ENCODE results near the gene MRPL53. TPM values are rescaled to one million over a fixed set of nuclear protein-coding genes. Genes with fewer than 3 reads are reported as not detected.

Gene MRPL53
- 87.5 TPM for total RNA-seq

- ATAC-seq = peak; percentile 95
These were observed at the start of gene MRPL53 for GRCh38 chr2:74472086-74472944. Gene MRPL53 (minus strand): TSS chr2:74472680. CDS start chr2:74472660, 20 bp downstream.

- ATAC-seq = no peak
These were observed 44.2 kb upstream of the MRPL53 start for GRCh38 chr2:74516650-74517049.

- ATAC-seq = peak; percentile 46
These were observed 43.6 kb upstream of the MRPL53 start for GRCh38 chr2:74515981-74516633.

GRCh38 chr2:74515271-74515980, 42.9 kb upstream of the MRPL53 start:
- ATAC-seq = peak; percentile 18

- no peak for ATAC-seq
These were observed 42.1 kb upstream of the MRPL53 start, which contains the start of gene TLX2 for GRCh38 chr2:74514368-74515270. Gene TLX2 (plus strand): TSS chr2:74514450. CDS start chr2:74514807, 357 bp downstream.

- ATAC-seq = no peak
These were observed 41.3 kb upstream of the MRPL53 start for GRCh38 chr2:74513605-74514367.

DNA sequence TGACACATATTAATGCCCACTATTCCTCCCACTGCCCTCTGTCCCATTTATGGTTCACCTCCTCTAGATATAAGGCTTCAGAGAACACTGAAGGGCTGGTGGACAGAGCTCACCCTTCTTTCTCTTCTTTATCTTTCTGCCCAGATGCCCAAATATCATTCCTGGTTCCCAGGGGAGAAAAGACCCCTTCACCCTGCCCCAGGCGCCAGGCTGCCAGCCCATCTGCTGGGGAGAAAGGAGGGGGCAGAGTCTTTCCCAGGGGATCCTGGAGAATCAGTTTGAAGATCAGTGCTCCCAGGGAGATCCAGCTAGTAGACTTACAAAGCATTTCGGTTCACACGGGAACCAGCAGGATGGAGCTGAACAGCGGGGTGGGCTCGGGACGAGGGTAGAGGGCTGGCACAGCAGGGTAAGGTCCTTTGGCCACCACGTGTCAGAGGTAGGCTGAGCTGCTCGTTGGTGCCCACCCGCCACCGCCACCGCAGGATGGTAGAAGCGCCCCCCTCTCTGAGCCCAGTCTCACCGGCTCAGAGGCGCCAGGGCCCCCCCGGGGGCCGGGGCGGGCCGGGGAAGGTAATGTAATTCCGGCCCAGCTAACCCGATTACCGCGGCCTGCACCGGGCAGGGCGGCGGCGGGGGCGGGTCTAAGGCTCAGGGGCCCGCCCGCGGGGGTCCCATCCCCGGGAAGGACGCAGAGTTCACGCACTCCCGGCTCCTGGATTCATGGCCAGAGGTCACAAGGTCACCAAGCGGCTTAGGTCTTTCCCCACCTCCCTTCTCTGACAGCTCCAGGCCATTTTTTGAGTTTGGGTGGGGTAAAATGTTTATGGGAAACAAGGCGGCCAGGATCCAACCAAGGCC, 40.5 kb upstream of the MRPL53 start:
- no peak for ATAC-seq

GRCh38 chr2:74511104-74511989, 38.9 kb upstream of the MRPL53 start:
- no peak for ATAC-seq

DNA sequence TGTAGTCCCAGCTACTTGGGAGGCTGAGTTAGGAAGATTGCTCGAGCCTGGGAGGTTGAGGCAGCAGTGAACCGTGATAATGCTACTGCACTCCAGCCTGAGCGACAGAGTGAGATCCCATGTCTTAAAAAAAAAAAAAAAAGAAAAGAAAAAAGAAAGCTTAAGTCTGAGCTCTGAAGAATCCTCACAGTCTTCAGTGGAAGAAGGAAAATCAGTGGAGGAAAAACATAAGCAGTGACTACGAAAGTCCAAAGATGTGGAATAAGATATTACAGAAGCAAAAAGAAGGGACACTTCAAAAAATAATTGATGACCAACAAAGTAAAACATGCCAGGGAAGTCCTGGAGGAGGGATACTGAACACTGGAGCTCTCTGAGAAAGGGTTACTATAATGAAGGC, 37.8 kb upstream of the MRPL53 start:
- no peak for ATAC-seq

- ATAC-seq = peak; percentile 27
These were observed 35.5 kb upstream of the MRPL53 start for GRCh38 chr2:74507926-74508520.

DNA sequence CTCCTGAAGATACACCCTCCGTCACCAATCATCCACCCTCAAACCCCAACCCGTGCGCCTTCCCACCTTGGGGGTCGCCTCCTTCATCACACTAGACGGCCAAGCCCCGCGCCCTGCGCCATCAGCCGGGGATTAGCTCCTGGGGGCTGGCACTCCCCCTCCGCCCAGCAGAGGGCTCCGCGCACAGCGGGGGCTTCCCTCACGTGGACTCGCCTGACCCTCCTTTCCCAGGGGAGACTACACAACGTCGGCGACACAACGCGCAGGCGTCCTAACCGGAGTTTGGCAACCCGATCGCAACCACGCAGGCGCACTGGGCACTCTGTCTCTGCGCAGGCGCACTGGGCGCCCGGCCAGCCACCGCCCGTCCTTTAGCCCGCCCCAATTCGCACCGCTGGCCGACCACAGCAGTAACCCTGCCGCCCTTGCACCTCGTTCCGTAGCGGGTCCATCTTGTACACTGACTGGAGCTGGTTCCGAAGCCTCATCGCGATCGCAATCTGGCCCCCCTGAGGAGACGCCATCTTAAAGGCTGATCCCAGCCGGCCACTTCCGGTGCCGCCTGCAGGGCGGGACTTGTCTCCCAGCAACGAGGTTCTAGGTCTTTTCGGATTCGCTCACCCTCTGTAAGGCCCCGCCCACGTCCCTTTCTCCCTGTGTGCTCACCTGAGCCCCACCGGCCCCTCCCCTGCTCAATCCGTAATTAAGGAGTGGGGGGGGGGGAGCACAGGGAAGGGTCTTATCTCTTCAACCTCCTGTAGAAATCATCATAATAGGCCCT, 34.9 kb upstream of the MRPL53 start, which contains the start of gene PCGF1:
TSS of gene PCGF1 (minus strand) at position 551 of the 781 bp plus-strand sequence. CDS start at position 524, 27 bp downstream.
- ATAC-seq = peak; percentile 95

GRCh38 chr2:74505448-74506246, 33.2 kb upstream of the MRPL53 start:
- ATAC-seq = no peak

DNA sequence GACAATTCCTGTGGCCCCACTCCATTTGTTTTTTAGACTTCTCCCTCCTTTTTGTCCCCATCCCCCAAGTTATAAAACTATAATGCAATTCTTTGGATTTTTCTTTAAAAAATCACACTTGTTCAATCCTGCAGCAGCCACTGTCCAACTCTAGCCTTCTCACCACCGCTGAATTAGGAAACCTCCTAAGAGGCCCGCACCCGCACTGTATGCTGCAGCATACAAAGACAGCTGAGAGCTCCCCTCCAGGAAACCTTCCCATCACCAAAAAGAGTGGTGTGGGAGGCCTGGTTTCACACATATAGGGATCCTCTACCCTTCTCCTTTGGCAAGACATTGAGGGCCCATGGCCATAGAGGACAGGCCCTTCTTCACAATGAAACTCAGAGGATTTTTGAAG, 32.1 kb upstream of the MRPL53 start:
- no peak for ATAC-seq

GRCh38 chr2:74503506-74504475, 31.3 kb upstream of the MRPL53 start:
- no peak for ATAC-seq

DNA sequence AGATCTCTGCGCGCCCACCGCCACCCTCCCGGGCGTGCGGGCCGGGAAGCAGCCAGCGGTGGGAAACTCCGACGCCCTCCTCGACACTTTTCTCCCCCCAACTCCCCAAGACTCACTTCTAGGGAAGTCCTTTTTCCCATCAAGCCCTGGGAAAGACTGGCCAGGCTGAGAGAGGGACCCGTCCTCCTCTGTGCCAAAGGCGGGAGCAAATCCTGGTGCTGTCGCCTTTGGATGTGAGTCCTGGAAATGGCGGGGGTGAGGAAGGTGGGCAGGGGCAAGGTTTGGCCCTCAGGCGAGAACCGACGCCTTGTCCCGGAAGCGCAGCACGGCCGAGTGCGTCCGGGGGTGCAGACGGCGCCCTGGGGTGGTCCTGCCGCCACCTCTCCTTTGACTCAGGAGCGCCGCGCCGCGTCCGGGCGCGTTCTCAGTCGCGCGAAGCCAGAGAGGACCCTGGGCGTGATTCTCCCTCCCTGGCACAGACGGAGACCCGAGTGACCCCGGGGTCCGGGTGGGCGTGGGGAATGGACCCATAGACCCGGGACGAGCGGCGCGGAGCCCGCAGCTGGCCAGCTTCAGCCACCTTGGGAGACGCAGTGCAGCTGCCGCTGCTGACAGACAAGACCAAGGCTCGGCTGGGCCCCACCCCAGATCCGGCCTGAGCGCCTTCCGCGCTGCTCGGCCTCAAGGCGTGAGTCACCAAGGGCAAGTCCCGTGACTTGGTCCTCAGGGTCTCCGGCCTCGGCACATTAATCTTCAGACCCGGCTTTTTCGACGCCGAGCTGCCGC, 30.4 kb upstream of the MRPL53 start:
- peak; percentile 49 for ATAC-seq

Data from esophagus mucosa (tissue), 1 donor.